Adrenal gland (tissue), 12 donors: ENCODE measurements around the gene RNASE13. TPM values are rescaled to one million over a fixed set of nuclear protein-coding genes. Genes with fewer than 3 reads are reported as not detected.
A peak's percentile ranks its signal among the peaks of the same experiment; 100 is the strongest.

ENCODE experiments used
- DNase-seq, 7 donors: peaks; one replicate each; pipeline ENCODE4 v3.0.0-alpha.2; 2019 to 2020
- H3K27ac ChIP-seq, 5 donors: fragments of 200-600 bp; sonication (generic) in 4 of 5; 1 replicate in 3 of 5; 2 replicates in 2 of 5; pipeline versions ENCODE4 v1.5.1 to v1.8.0; 2016 to 2020; ENCODE audit warnings: mild to moderate bottlenecking in 1 of 5
- H3K27me3 ChIP-seq: fragments of 200-600 bp; 2 replicates; pipeline ENCODE4 v1.8.0; 2021
- H3K36me3 ChIP-seq, 2 donors: fragments of 200-600 bp; replicated peaks in 1 of 2; 1 replicate in 1 of 2; 2 replicates in 1 of 2; pipeline versions ENCODE4 v1.5.1 to v1.8.0; 2018 to 2022
- H3K4me1 ChIP-seq, 2 donors: fragments of 200-600 bp; replicated peaks in 1 of 2; 1 replicate in 1 of 2; 2 replicates in 1 of 2; pipeline versions ENCODE4 v1.5.1 to v1.8.0; 2018 to 2021
- H3K4me3 ChIP-seq, 4 donors: fragments of 200-600 bp; sonication (generic) in 3 of 4; one replicate each; pipeline ENCODE4 v1.5.1; 2016 to 2018
- H3K9me3 ChIP-seq, 3 donors: fragments of 200-600 bp; sonication (generic) in 1 of 3; replicated peaks in 1 of 3; 1 replicate in 2 of 3; 2 replicates in 1 of 3; pipeline versions ENCODE4 v1.5.1 to v1.8.0; 2016 to 2021
- CTCF ChIP-seq, 6 experiments: fragments of 450-650 bp in 4 of 6; fragments of 200-600 bp in 2 of 6; sonication (generic) in 1 of 6; IDR thresholded peaks; 1 replicate in 5 of 6; 2 replicates in 1 of 6; pipeline versions ENCODE4 v1.5.1 to v1.8.0; 2016 to 2021; ENCODE audit warnings: antibody characterized with exemption in 6 of 6, mild to moderate bottlenecking in 2 of 6, moderate library complexity in 1 of 6
- POLR2A ChIP-seq, 2 donors: fragments of 450-650 bp; IDR thresholded peaks; one replicate each; pipeline ENCODE4 v1.6.1; 2017; ENCODE audit warnings: antibody characterized with exemption in 2 of 2, mild to moderate bottlenecking in 2 of 2, moderate library complexity in 1 of 2
- WGBS, 4 donors: extraction: QIAGEN DNeasy Blood & Tissue Kit in 2 of 4; methylation state at CpG; one replicate each; pipeline versions ENCODE4 v1.1.5 to v1.1.7; 2013 to 2017; 5-methylcytosine and 5-hydroxymethylcytosine counted together
- intact Hi-C, 2 donors: fragments of 100-400 bp; cut with DNase I; formaldehyde crosslinking; loops; one replicate each; pipeline versions ENCODE4 v1.14.1 to v1.15.0; 2022 to 2023
- polyA plus RNA-seq, 3 donors: library from polyadenylated mRNA; stranded (reverse); fragments of 200-250 nt in 2 of 3; fragments of 350-450 nt in 1 of 3; fragmentation: Illumina TruSeq in 1 of 3; extraction: RNeasy Lipid Tissue Mini Kit (QIAGEN cat#74804) in 1 of 3; gene quantifications; one replicate each; pipeline ENCODE4 v1.2.3, GENCODE V29; 2013 to 2014
- total RNA-seq, 9 donors: library from RNA; depleted of rRNA in 4 of 9; stranded (reverse); fragments of >200 nt in 4 of 9; fragments of 120-200 nt in 1 of 9; fragmentation: NEBNext Ultra II Directional in 1 of 9; extraction: Animal tissue kit (Norgen Biotek cat#: 25700) in 1 of 9; gene quantifications; one replicate each; pipeline versions ENCODE4 v1.1.0 to v1.2.4, GENCODE V29; 2013 to 2023
- donor health status: healthy with polysubstance abuse.
- donor health status: Bipolar disorder and iron deficiency.
- donor health status: DM: yes; HTN: yes; CAD: no.
- donor health status: DM: no; HTN: no; CAD: no.
- donor health status: DM: no; HTN: no; CAD: no.
- donor health status: DM: yes; HTN: yes; CAD: no.

The RNASE13 gene
- total and polyA plus RNA-seq, 12 donors, result 0.03 to 0.27 TPM; not detected in 10

DNA sequence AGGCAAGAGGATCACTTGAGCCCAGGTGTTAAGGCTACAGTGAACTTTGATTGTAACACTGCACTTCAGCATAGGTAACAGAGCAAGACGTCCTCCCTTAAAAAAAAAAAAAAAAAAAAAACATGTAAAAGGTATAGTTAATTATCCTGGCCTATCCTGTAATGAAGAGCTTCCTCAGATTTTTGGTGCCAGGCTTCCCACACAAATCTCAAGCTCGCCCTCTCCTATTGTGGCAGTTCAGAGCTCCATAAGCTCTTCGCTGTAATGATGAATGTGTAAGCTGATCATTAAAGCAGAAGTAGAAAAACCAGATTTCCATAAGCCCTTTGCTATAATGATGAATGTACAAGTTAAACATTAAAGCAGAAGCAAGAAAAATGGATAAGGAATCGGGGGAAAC is 37.5 kb downstream of the RNASE13 start:
- TF ChIP-seq POLR2A (IDR thresholded peaks at IDR 0.05) (no peak), CTCF (IDR thresholded peaks at IDR 0.05) (no peak)
- Histone ChIP-seq H3K27me3 (no peaks in the 10 kb centered on the region), H3K9me3 (no peaks in the 10 kb centered on the region), H3K27ac (no peak overlapping the region), H3K4me1 (peaks cover 0 to 3% of the 10 kb centered on the region in 2 donors), H3K36me3 (peaks cover 0 to 53% of the 10 kb centered on the region in 2 donors), H3K4me3 (no peak overlapping the region)
- DNase-seq, result no peak
- intact Hi-C loops, result no loop called here
- 60 to 82% (median 69%) methylated on average over 4 of the region's 4 CpGs for WGBS, 4 donors

DNA sequence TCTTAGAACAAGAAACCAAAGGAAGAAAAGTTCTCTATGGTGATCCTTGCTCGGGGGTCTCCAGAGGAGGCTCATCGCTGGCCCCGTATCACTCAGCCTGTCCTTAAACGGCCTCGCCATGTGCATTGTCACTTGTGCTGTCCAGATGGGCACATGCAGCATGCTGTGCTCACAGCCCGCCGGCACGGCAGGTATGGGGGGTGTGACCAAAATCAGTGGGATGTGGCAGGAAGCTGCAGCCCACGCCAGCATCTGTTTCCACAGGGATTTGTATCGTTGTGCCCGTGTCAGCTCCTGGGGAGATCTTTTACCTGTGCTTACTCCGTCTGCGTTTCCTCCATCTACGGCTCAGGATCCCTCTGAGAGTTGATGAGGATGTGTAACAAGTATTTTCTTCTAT is 38.1 kb downstream of the RNASE13 start:
- peaks cover 0 to 9% of the 10 kb centered on the region in 2 donors for H3K4me1 ChIP-seq
- DNase-seq, result no peak
- H3K27me3 ChIP-seq, result no peaks in the 10 kb centered on the region
- TF ChIP-seq POLR2A (IDR thresholded peaks at IDR 0.05) (no peak), CTCF (IDR thresholded peaks at IDR 0.05) (no peak)
- H3K27ac ChIP-seq, result no peak overlapping the region
- H3K36me3 ChIP-seq, result peaks cover 0 to 59% of the 10 kb centered on the region in 2 donors
- H3K4me3 ChIP-seq, result no peak overlapping the region
- intact Hi-C loops, result no loop called here
- H3K9me3 ChIP-seq, result no peaks in the 10 kb centered on the region
- WGBS, 4 donors, result 86 to 91% (median 88%) methylated on average over 12 to 14 of the region's 14 CpGs

DNA sequence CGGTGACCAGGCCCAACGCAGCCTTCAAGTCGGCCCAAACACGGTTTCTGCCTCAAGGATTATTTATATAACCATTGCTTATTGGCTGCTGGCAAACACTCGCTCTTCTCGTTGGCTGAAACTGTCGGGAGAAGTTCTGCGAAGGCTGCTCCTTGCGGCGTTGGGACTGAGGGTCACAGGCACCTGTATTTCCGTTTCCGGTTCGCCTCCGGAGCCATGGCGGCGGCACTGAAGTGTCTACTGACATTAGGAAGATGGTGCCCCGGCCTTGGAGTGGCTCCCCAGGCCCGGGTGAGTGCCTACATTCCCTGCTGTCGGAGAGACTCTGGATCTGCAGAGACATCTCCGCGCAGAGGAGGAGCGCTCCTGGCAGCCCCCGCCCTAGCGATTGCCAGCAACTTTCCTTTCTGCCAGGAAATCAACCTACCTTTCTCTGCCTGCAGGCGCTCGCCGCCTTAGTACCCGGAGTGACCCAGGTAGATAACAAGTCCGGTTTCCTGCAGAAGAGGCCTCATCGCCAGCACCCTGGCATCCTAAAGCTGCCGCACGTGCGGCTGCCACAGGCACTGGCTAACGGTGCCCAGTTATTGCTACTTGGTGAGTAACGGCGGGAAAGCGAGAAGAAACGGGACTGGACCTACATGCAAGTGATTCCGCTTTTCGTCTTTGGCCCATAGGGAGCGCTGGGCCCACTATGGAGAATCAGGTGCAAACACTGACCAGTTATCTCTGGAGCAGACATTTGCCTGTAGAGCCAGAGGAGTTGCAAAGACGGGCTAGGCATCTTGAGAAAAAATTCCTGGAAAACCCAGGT is 44.6 kb downstream of the RNASE13 start, which contains the start of gene METTL17:
METTL17 (plus strand) TSS at position 194 of the 814 bp plus-strand sequence; CDS start at position 217, 23 bp downstream.
- Histone ChIP-seq H3K36me3 (peaks cover 0 to 35% of the 10 kb centered on the region in 2 donors), H3K27me3 (no peaks in the 10 kb centered on the region), H3K9me3 (no peaks in the 10 kb centered on the region), H3K4me1 (peaks cover 22 to 39% of the 10 kb centered on the region in 2 donors), H3K27ac (peak within 1 kb of the TSS in 4 of 5 donors; percentile 66 to 90 (median 86)), H3K4me3 (peak within 1 kb of the TSS; percentile 12 to 95 (median 86))
- intact Hi-C loops, result no loop called here
- peak in 5 of 6 experiments; percentile 18 to 52 (median 35) for TF ChIP-seq CTCF (IDR thresholded peaks at IDR 0.05)
- TF ChIP-seq POLR2A (IDR thresholded peaks at IDR 0.05), result peak; percentile 9 to 72
- 0% methylated on average over 10 to 42 of the region's 42 CpGs for WGBS, 4 donors
- peak; percentile 88 to 98 (median 96) for DNase-seq

DNA sequence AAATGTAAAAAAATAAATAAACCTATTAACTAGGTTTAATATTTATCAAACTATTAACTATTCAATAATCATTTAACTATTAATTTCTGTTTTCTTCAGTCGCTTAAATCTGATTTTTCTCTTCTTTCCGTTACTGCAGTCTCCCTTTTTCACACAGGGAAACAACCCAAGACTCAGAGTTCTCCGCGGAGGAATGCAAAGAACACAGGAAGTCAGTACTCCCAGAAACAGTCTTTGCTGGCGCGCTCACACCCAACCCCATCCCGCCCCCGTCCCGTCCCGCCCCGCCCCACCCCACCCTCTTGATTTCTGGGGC is 45.2 kb downstream of the RNASE13 start:
- peak overlapping the region in 2 of 4 donors; percentile 88 to 95 for H3K4me3 ChIP-seq
- peaks cover 22 to 39% of the 10 kb centered on the region in 2 donors for H3K4me1 ChIP-seq
- no peaks in the 10 kb centered on the region for H3K9me3 ChIP-seq
- DNase-seq, result no peak
- 0 to 1% (median 1%) methylated on average over 9 to 11 of the region's 11 CpGs for WGBS, 4 donors
- H3K36me3 ChIP-seq, result peaks cover 0 to 29% of the 10 kb centered on the region in 2 donors
- intact Hi-C loops, result no loop called here
- TF ChIP-seq CTCF (IDR thresholded peaks at IDR 0.05), result no peak
- TF ChIP-seq POLR2A (IDR thresholded peaks at IDR 0.05), result peak in 1 of 2 donors; percentile 57
- H3K27me3 ChIP-seq, result no peaks in the 10 kb centered on the region
- peak overlapping the region in 4 of 5 donors; percentile 48 to 90 (median 86) for H3K27ac ChIP-seq
